Testis (tissue), 3 donors: ENCODE data around the gene C19orf25. TPM values are rescaled to one million over a fixed set of nuclear protein-coding genes. Genes with fewer than 3 reads are reported as not detected.
A peak's percentile ranks its signal among the peaks of the same experiment; 100 is the strongest.

Experiments used
- DNase-seq: peaks from one replicate; pipeline ENCODE4 v3.0.0-alpha.2; 2019
- H3K27ac ChIP-seq, 2 donors: fragments of 200-600 bp; sonication (generic); one replicate each; pipeline ENCODE4 v1.5.1; 2019
- H3K27me3 ChIP-seq: fragments of 200-600 bp; sonication (generic); one replicate; pipeline ENCODE4 v1.5.1; 2019
- H3K36me3 ChIP-seq: fragments of 200-600 bp; sonication (generic); one replicate; pipeline ENCODE4 v1.5.1; 2017; ENCODE audit warnings: low read depth; ENCODE audit errors: missing control alignments
- H3K4me1 ChIP-seq: fragments of 200-600 bp; sonication (generic); one replicate; pipeline ENCODE4 v1.5.1; 2019
- H3K4me3 ChIP-seq, 2 donors: fragments of 200-600 bp; sonication (generic); one replicate each; pipeline ENCODE4 v1.5.1; 2017 to 2019
- H3K9me3 ChIP-seq: fragments of 200-600 bp; sonication (generic); one replicate; pipeline ENCODE4 v1.5.1; 2017
- POLR2A ChIP-seq: fragments of 450-650 bp; IDR thresholded peaks from one replicate; pipeline ENCODE4 v1.6.1; 2017; ENCODE audit warnings: antibody characterized with exemption, mild to moderate bottlenecking, moderate library complexity
- WGBS, 2 donors: methylation state at CpG; one replicate each; pipeline ENCODE4 v1.1.5; 2018; 5-methylcytosine and 5-hydroxymethylcytosine counted together
- intact Hi-C: fragments of 100-400 bp; cut with DNase I; formaldehyde crosslinking; loops from one replicate; pipeline ENCODE4 v1.15.1; 2023; ENCODE audit warnings: low total_unique reads
- polyA plus RNA-seq: library from polyadenylated mRNA; stranded (reverse); fragments of 350-450 nt; fragmentation: Illumina TruSeq; extraction: RNeasy Lipid Tissue Mini Kit (QIAGEN cat#74804); gene quantifications from one replicate; pipeline ENCODE4 v1.2.3, GENCODE V29; 2014; ENCODE audit warnings: low read depth, low replicate concordance; ENCODE audit not compliant: insufficient read depth
- total RNA-seq, 2 donors: library from RNA; depleted of rRNA; stranded (reverse); fragments of >200 nt; gene quantifications; one replicate each; pipeline ENCODE4 v1.2.3, GENCODE V29; 2016
- TF ChIP-seq, protein P1 (sequence below), 3 experiments: fragments of 450-650 bp in 2 of 3; fragments of 200-600 bp in 1 of 3; sonication (generic) in 1 of 3; IDR thresholded peaks; one replicate each; pipeline ENCODE4 v1.5.1; 2016 to 2019; ENCODE audit warnings: antibody characterized with exemption in 3 of 3, mild to moderate bottlenecking in 2 of 3, moderate library complexity in 1 of 3

Gene C19orf25
- total and polyA plus RNA-seq, 3 donors from 2014 or later: 39.3 to 72.5 (median 55.4) TPM

DNA sequence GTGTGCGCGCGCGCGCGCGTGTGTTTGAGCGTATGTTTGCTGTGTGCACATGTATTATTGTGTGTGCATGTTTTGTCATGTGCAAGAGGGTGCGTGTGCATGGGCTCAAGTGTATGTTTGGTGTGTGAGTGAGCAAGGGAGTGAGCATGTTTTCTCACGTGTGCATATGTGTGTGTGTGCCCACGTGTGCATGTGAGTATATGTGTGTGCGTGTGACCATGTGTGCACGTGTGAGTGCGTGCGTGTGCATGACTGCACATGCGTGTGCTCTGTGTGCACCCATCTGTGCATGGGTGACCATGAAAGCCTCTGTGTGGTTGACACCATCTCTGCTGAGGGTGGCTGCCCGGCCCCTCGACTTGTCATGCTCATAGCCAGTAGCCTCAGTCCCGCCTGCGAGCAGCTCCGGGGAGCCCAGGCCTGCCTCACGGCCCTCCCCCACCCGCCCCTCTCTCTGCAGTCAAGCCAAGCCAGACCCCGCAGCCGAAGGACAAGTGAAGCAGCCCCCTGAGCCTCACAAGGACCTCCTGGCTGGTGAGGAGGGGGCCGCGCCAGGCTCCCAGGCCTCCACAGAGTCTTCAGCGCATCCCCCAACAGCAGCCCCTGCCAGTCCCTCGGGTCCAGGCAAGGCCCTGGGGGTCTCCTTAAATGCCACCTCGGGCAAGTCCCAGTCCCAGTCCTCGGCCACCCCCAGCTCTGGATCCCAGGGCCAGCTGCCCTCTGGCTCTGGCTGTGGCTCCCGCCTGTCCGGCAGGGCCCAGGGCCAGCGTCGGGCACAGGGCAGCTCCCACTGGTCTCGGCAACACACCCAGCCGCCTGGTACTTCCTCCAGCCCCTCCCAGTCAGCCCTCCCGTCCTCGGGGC, 17.9 kb upstream of the C19orf25 start:
- H3K27ac ChIP-seq: no peak overlapping the region
- H3K4me3 ChIP-seq: no peak overlapping the region
- no peaks in the 10 kb centered on the region for H3K9me3 ChIP-seq
- WGBS, 2 donors: 72 to 76% methylated on average over 24 to 32 of the region's 39 CpGs
- DNase-seq: peak; percentile 52
- TF ChIP-seq, protein P1, sequence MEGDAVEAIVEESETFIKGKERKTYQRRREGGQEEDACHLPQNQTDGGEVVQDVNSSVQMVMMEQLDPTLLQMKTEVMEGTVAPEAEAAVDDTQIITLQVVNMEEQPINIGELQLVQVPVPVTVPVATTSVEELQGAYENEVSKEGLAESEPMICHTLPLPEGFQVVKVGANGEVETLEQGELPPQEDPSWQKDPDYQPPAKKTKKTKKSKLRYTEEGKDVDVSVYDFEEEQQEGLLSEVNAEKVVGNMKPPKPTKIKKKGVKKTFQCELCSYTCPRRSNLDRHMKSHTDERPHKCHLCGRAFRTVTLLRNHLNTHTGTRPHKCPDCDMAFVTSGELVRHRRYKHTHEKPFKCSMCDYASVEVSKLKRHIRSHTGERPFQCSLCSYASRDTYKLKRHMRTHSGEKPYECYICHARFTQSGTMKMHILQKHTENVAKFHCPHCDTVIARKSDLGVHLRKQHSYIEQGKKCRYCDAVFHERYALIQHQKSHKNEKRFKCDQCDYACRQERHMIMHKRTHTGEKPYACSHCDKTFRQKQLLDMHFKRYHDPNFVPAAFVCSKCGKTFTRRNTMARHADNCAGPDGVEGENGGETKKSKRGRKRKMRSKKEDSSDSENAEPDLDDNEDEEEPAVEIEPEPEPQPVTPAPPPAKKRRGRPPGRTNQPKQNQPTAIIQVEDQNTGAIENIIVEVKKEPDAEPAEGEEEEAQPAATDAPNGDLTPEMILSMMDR (IDR thresholded peaks at IDR 0.05): no peak
- TF ChIP-seq POLR2A: no peak
- intact Hi-C loops: no loop called here
- no peaks in the 10 kb centered on the region for H3K36me3 ChIP-seq
- H3K27me3 ChIP-seq: no peaks in the 10 kb centered on the region
- peaks cover 37% of the 10 kb centered on the region for H3K4me1 ChIP-seq

GRCh38 chr19:1495799-1496713, 17.0 kb upstream of the C19orf25 start:
- no peaks in the 10 kb centered on the region for H3K27me3 ChIP-seq
- intact Hi-C loops: no loop called here

DNA sequence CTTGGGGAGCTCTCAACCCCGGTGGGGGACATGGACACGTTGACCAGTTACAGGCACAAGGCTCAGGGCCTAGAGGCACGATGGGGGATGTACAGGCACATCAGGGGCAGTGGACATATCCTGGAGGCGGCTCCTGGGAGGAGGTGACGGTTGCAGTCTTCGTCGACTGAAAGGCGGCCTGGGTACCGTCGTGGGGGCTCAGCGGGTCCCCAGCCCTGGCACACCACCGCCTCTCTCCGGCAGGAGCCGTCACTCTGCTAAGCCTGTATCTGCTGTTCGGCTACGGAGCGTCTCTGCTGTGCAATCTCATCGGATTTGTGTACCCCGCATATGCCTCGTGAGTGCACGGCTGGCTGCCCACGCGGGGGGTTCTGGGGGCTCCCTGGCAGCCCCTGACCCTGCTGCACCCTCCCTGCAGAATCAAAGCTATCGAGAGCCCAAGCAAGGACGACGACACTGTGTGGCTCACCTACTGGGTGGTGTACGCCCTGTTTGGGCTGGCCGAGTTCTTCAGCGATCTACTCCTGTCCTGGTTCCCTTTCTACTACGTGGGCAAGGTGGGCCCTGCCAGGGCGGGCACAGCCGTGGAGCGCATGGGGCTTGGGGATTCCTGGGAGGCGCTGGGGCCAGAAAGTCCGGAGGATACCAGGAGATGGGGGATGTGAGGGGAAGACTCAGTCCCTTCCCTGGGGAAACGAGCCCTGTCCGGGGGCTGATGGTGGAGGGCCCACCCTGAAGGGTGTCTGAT, 16.2 kb upstream of the C19orf25 start:
- intact Hi-C loops: no loop called here
- no peaks in the 10 kb centered on the region for H3K36me3 ChIP-seq
- H3K27ac ChIP-seq: no peak overlapping the region
- H3K27me3 ChIP-seq: no peaks in the 10 kb centered on the region
- WGBS, 2 donors: 69 to 74% methylated on average over 27 to 34 of the region's 37 CpGs
- H3K9me3 ChIP-seq: no peaks in the 10 kb centered on the region
- H3K4me1 ChIP-seq: peaks cover 40% of the 10 kb centered on the region
- H3K4me3 ChIP-seq: no peak overlapping the region
- TF ChIP-seq POLR2A: no peak
- TF ChIP-seq, protein P1 (IDR thresholded peaks at IDR 0.05): no peak
- DNase-seq: no peak

More at GRCh38 chr19:1495799-1496713, 17.0 kb upstream of the C19orf25 start:
- Histone ChIP-seq H3K36me3 (no peaks in the 10 kb centered on the region), H3K9me3 (no peaks in the 10 kb centered on the region), H3K4me3 (no peak overlapping the region), H3K4me1 (peaks cover 40% of the 10 kb centered on the region), H3K27ac (no peak overlapping the region)
- no peak for DNase-seq
- TF ChIP-seq, protein P1 (IDR thresholded peaks at IDR 0.05): no peak
- no peak for TF ChIP-seq POLR2A
- 85 to 91% methylated on average over 36 to 40 of the region's 40 CpGs for WGBS, 2 donors

DNA sequence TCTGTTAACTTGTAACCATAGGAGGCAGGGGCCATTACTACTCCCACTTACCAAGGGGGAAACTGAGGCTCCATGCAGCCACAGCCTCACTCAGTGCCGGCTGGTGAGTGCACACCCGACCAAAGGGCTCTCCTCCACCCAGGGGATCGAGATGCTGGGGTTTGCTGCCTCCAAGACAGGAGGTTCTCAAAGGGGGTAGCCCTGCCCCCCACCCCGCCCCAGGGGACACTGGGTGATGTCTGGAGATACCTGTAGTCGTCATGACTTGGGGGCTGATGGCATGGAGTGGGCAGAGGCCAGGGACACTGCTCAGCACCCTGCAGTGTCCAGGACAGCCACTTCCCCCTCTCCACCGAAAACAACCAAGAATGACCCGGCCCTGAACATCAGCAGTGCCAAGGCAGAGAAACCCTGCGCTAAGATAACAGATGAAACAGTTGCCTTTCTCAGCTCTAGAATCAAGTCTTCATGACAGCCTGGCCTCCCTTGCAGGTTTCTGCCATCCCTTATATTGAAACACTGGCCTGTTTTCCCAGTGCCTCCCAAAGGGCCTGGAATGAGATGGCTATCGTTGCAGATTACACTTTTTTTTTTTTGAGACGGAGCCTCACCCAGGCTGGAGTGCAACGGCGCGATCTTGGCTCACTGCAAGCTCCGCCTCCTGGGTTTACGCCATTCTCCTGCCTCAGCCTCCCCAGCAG, 15.2 kb upstream of the C19orf25 start:
- WGBS, 2 donors: 57 to 65% methylated on average over 9 to 15 of the region's 15 CpGs
- peak; percentile 85 for DNase-seq
- Histone ChIP-seq H3K27me3 (no peaks in the 10 kb centered on the region), H3K4me3 (no peak overlapping the region), H3K9me3 (no peaks in the 10 kb centered on the region), H3K36me3 (no peaks in the 10 kb centered on the region), H3K4me1 (peaks cover 40% of the 10 kb centered on the region), H3K27ac (no peak overlapping the region)
- intact Hi-C loops: no loop called here
- TF ChIP-seq POLR2A: no peak
- TF ChIP-seq, protein P1 (IDR thresholded peaks at IDR 0.05): no peak
